Measurements from ENCODE around the gene ZNF865. TPM values are rescaled to one million over a fixed set of nuclear protein-coding genes. Genes with fewer than 3 reads are reported as not detected.

The ZNF865 gene
- total and polyA plus RNA-seq, 10 donors = 4.8 to 23.3 (median 14.3) TPM

GRCh38 chr19:55585658-55586339, 19.6 kb upstream of the ZNF865 start:
- no peaks in the 10 kb centered on the region for H3K36me3 ChIP-seq
- peak overlapping the region in 6 of 8 donors; percentile 7 to 65 (median 46) for H3K27ac ChIP-seq
- intact Hi-C loops (cut with DNase I; ENCODE audit: low total_unique reads) = no loop called here
- no peaks in the 10 kb centered on the region for H3K9me3 ChIP-seq
- peaks cover 0 to 26% (median 0%) of the 10 kb centered on the region in 7 donors for H3K27me3 ChIP-seq (replicated peaks in 1 of 7)
- H3K4me1 ChIP-seq = peaks cover 27 to 44% (median 40%) of the 10 kb centered on the region in 6 donors
- peak; percentile 89 for DNase-seq
- 3 to 7% (median 4%) methylated on average over 27 to 34 of the region's 36 CpGs for WGBS, 5 donors
- TF ChIP-seq CTCF (IDR thresholded peaks at IDR 0.05 in 8 of 11, conservative IDR thresholded peaks at IDR 0.05 in 3 of 11) (no peak), POLR2AphosphoS5 (IDR thresholded peaks at IDR 0.05) (peak in 1 of 3 donors; percentile 28)
- H3K4me3 ChIP-seq = peak overlapping the region in 7 of 8 donors; percentile 19 to 71 (median 37)

- no peak overlapping the region for H3K27ac ChIP-seq
- 1 to 4% (median 2%) methylated on average over 39 to 40 of the region's 40 CpGs for WGBS, 5 donors
- no peak for TF ChIP-seq POLR2A (IDR thresholded peaks at IDR 0.05)
- no peak for TF ChIP-seq CTCF (IDR thresholded peaks at IDR 0.05 in 8 of 11, conservative IDR thresholded peaks at IDR 0.05 in 3 of 11)
- TF ChIP-seq POLR2AphosphoS5 (IDR thresholded peaks at IDR 0.05) = peak in 2 of 3 donors; percentile 57 to 74
- DNase-seq = peak; percentile 97
- peak overlapping the region in 7 of 8 donors; percentile 22 to 71 (median 41) for H3K4me3 ChIP-seq
- peaks cover 0 to 26% (median 0%) of the 10 kb centered on the region in 7 donors for H3K27me3 ChIP-seq (replicated peaks in 1 of 7)
- intact Hi-C loops (cut with DNase I; ENCODE audit: low total_unique reads) = no loop called here
- H3K4me1 ChIP-seq = peaks cover 23 to 30% (median 29%) of the 10 kb centered on the region in 6 donors
- H3K9me3 ChIP-seq = no peaks in the 10 kb centered on the region
- H3K36me3 ChIP-seq = peaks cover 0 to 6% (median 3%) of the 10 kb centered on the region in 6 donors
Observed at GRCh38 chr19:55586976-55587668, 18.3 kb upstream of the ZNF865 start.

- TF ChIP-seq CTCF (IDR thresholded peaks at IDR 0.05 in 8 of 11, conservative IDR thresholded peaks at IDR 0.05 in 3 of 11) (no peak), POLR2AphosphoS5 (IDR thresholded peaks at IDR 0.05) (no peak), POLR2A (IDR thresholded peaks at IDR 0.05) (no peak)
- 89 to 93% (median 91%) methylated on average over 8 of the region's 8 CpGs for WGBS, 5 donors
- intact Hi-C loops (cut with DNase I; ENCODE audit: low total_unique reads) = no loop called here
- Histone ChIP-seq H3K4me1 (peaks cover 23 to 30% (median 29%) of the 10 kb centered on the region in 6 donors), H3K36me3 (peaks cover 0 to 22% (median 16%) of the 10 kb centered on the region in 6 donors), H3K27me3 (replicated peaks in 1 of 7) (peaks cover 0 to 26% (median 0%) of the 10 kb centered on the region in 7 donors), H3K27ac (no peak overlapping the region), H3K4me3 (no peak overlapping the region), H3K9me3 (no peaks in the 10 kb centered on the region)
- no peak for DNase-seq
Observed at GRCh38 chr19:55588738-55589137, 16.7 kb upstream of the ZNF865 start.

- Histone ChIP-seq H3K36me3 (peaks cover 0 to 34% (median 23%) of the 10 kb centered on the region in 6 donors), H3K9me3 (no peaks in the 10 kb centered on the region), H3K4me1 (peaks cover 23 to 30% (median 29%) of the 10 kb centered on the region in 6 donors), H3K4me3 (no peak overlapping the region), H3K27ac (no peak overlapping the region), H3K27me3 (replicated peaks in 1 of 7) (peaks cover 0 to 26% (median 0%) of the 10 kb centered on the region in 7 donors)
- TF ChIP-seq CTCF (IDR thresholded peaks at IDR 0.05 in 8 of 11, conservative IDR thresholded peaks at IDR 0.05 in 3 of 11) = no peak
- no peak for TF ChIP-seq POLR2A (IDR thresholded peaks at IDR 0.05)
- TF ChIP-seq POLR2AphosphoS5 (IDR thresholded peaks at IDR 0.05) = no peak
- no peak for DNase-seq
- WGBS, 5 donors = 63 to 78% (median 74%) methylated on average over 7 of the region's 7 CpGs
- intact Hi-C loops (cut with DNase I; ENCODE audit: low total_unique reads) = no loop called here
Observed at GRCh38 chr19:55590109-55590508, 15.3 kb upstream of the ZNF865 start.
